H4 (cell line): ENCODE measurements around the gene HDAC8. TPM values are rescaled to one million over a fixed set of nuclear protein-coding genes. Genes with fewer than 3 reads are reported as not detected.
"Not testable (repeated sequence)": the region's sequence is repeated elsewhere in the genome, so short reads cannot be mapped to it uniquely, and the experiment has no call there.

ENCODE experiments used
- DNase-seq: peaks from one replicate; pipeline ENCODE4 v3.0.0-alpha.2; 2015; ENCODE audit warnings: low spot score
- total RNA-seq: library from RNA; depleted of rRNA; stranded (reverse); fragments of >200 nt; shearing (Covaris generic); gene quantifications from 2 replicates; pipeline ENCODE4 v1.2.3, GENCODE V29; 2014

Gene HDAC8
- total RNA-seq, 1 experiment from 2014 or later: 42.8 TPM

GRCh38 chrX:72461766-72462165 is 110.9 kb downstream of the HDAC8 start:
- no peak for DNase-seq

DNA sequence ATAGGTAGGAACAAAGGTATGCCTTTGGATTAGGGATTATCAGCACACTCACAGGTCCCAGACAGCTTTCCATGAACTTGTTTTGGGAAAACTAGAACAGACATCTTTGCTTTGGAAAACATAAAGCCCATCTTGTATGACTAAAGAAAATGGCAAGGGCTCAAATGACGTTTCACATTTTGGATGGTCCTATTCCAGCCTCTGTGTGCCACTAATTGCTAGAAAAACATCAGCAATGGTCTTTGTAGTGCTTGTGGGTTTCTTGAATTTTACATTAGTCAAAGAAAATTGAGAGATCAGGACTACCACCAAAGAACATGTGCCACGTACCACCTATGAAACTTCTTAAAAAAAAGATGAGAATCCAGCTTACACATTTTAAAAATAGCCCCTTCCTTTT is 111.4 kb downstream of the HDAC8 start:
- DNase-seq: no peak

DNA sequence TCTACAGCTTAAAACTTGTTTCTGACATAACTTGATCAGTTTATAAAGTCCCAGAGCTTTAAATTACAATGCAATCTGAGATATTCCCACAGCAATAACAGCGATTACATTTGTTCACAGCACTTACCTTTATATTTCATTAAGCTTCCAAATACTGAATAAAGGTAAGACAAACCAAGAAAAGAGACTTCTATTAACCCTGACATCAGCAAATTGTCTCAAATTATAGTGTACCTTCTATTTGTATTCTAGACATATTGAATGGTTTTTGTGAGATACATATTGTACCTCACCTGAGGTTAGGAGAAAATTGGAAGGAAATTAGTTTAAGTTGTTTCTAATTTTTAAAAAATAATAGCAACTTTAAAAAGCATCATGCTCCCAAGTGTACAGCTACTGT is 111.9 kb downstream of the HDAC8 start:
- no peak for DNase-seq

GRCh38 chrX:72449034-72449433 is 123.6 kb downstream of the HDAC8 start:
- not testable (repeated sequence) for DNase-seq

GRCh38 chrX:72440764-72441163 is 131.9 kb downstream of the HDAC8 start:
- not testable (repeated sequence) for DNase-seq

DNA sequence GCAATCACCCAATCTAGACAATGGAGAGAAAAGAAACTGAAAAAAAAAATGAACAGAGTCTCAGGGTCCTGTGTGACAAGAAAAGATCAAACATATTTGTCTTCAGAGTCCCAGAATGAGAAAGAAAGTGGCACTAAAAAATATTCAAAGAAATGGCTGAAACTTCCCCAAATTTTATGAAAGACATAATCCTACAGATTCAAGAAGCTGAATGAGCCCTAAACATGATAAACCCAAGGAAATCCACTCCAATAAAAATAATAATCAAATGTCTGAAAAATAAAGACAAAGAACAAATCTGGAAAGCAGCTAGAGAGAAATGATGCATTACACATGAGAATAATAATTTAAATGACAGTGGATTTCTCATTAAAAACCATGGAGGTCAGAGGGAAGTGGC is 136.6 kb downstream of the HDAC8 start:
- no peak for DNase-seq

DNA sequence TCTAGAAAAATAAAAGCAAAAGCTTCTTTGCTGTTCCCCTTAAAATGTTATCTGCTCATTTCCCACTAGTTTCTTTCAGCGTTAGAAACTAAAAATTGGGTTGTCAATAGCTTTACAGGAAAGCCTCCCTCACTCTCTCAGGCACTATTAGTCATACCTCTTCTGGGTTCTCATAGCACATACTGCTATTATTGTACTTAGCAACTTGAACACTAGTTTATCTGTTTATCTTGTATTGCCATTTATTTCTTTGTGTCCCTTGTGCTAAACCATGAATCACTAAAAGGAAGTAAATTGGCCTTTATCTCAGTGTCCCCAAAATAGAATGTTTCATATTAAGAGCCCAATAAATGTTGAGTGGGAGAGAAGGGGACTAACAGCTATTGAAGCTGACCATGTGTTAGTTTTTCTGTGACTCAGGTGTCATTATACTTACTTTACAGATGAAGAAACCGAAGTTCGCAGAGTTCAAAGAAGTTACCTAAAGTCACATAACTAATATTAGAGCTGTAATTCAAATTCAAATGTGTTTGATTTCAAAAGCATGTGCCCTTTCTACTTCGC is 142.2 kb downstream of the HDAC8 start:
- no peak for DNase-seq

GRCh38 chrX:72421797-72422196 is 150.8 kb downstream of the HDAC8 start:
- no peak for DNase-seq

DNA sequence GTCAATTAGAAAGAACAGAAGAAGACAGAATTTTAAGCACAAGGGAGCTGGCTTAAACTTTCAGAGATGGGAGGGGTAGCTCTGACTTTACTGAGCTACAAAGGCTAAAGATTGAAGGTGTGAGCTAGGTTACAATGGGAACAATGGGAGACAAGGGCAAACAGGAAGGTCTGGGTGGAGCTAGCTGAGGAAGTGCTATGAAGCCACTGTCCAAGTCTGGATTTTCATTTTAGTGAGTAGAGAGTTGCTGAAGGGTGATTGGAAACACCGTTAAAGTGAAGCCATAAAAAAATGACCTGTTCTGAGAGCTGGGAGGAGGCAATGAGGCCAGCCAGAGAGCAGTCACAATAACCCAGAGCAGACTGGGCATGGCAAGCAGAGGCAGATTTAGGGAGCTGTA is 162.7 kb downstream of the HDAC8 start:
- DNase-seq: no peak

- no peak for DNase-seq
Measured at GRCh38 chrX:72408885-72409284, 163.8 kb downstream of the HDAC8 start.

- DNase-seq: not testable (repeated sequence)
Measured at GRCh38 chrX:72405136-72405535, 167.5 kb downstream of the HDAC8 start.

DNA sequence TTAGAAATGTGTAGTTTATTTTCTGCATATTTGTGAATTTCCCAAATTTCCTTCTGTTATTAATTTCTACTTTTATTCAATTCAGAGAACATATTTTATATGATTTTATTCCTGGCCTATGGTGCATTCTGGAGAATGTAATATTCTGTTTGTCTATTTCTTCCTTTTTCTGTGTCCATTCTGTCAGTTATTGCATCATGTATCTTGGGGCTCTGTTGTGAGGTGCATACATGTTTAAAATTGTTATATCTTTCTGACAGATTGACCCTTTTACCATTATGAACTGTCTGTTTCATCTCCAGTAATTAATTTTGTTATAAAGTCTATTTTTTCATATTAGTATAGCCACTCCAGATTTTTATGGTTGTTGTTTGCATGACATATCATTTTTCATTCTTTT is 170.0 kb downstream of the HDAC8 start:
- no peak for DNase-seq

- DNase-seq: no peak
Measured at GRCh38 chrX:72399816-72400215, 172.8 kb downstream of the HDAC8 start.

DNA sequence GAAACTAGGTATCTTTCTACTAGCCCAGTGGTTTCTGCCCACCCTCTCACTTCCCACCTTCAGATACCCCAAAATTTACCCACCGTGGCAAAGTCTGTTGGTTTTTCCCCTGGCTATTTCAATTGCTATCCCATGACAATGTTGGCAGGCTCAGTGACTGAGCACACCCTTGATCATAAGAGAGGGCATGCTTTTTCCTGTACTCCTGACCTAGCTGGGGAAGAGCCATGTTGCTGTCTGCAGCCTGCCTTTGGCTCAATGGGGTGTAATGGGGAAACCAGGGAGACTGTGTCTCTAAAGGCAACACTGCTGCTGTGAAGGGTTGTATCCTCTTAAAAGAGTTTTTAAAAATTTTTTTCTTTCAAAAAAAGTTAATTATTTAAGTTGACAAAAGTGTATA is 176.5 kb downstream of the HDAC8 start:
- no peak for DNase-seq

DNA sequence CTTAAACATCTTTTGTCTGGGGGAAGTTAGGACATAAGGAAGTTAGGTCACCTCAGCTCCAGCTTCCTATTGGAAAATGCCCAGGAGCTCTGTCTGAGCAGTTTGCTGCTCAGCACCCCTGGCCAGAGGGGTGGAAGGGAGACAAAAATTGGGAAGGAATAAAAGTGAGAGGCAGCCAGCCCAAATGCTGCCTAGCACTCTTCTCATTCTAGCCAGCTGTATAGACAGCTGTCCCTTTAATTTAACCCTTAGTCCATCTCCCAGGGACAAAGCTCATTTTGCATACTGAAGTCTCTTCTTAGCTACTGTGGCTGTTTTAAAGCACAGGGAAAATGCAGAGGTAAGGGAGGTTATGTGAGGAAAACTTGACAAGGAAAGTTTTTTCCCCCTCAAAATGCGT is 177.4 kb downstream of the HDAC8 start:
- no peak for DNase-seq

DNA sequence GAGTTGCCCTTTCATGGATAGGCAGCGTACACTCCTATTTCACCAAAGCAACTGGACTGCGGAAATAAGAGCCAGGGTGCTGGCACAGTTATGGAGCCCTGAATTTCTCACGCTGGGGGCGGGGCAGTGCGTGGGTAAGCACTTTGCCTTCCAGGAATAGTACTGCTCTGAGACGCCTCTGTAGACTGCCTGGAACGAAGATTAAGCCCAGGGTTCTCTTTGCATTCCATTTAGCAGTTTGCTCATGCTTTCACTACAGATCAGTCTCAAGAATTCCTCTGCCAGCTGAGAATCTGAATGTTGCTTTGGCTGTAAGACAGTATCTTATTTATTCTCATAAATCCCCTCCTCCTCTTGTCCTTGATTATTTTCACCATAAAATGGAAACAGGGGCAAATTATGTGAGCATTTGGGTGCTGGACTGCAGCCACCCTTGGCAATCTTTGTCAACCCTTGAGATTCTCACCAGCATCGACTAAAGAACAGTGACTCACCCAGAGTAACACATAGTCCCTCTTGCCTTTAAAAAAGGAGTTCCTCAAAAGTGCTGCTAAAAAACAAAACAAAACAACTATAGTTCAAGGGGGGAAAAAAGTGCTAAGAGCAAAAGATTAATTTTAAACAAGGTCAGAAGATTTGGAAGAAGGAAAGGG is 178.0 kb downstream of the HDAC8 start:
- no peak for DNase-seq

DNA sequence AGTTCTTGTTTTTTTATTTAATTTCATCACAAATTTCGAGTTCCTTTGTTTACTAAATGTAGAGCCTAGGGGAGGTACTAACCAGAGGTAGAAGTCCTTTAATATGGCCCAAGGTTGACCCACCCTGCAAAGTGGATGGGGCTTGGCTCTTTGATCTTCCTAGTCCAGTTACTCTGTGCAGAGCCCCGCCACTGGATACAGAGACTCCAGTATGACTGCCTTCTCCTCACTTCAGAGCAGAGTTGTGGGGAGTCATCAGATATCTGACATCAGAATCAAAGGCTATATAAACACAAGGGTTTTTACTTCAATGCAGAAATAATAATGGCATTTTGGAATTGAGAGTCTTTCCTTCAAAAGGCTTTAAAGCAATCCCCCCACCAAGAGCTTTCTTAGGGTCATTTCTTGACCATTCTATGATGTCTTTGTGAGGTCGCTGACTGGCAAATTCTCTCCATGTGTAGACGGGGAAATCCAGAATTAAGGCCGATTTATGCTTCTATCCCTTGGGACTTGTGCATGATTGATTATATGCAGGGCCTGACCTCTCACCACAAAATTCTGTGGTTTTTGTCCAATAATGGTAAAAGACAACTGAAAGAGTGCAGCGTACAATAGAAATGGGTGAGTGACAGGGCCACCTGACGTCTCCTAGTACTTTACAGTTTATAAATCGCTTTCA is 178.7 kb downstream of the HDAC8 start:
- DNase-seq: no peak

GRCh38 chrX:72392816-72393800 is 179.5 kb downstream of the HDAC8 start:
- DNase-seq: no peak

GRCh38 chrX:72392042-72392441 is 180.6 kb downstream of the HDAC8 start:
- no peak for DNase-seq

- no peak for DNase-seq
Measured at GRCh38 chrX:72387247-72387646, 185.4 kb downstream of the HDAC8 start.

DNA sequence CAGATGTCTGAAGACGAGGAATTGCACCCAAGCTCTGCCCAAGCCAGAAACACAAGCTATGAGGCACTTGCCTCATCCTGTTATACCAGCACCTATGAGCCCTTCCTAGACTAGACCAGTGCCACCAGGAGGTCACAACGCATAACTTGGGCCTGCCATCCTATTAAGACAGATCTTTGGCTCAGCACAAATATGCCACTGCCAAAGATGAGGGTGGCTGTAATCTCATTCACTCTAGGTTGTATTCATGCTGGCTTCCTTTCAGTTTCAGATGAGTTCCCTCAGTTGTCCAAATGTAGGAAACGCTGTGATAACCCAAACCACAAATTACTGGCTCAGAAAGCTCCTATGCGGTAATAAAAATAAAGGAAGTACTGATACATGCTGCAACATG is 190.4 kb downstream of the HDAC8 start:
- DNase-seq: no peak
